GM18519 (cell line): ENCODE measurements around the gene RNF135.
"Not testable (repeated sequence)": the region's sequence is repeated elsewhere in the genome, so short reads cannot be mapped to it uniquely, and the experiment has no call there.

Experiments used
- ATAC-seq: cut with Tn5 transposase; IDR thresholded peaks from one replicate; pipeline ENCODE4 v1.9.1; 2021; ENCODE audit warnings: mild to moderate bottlenecking, moderate library complexity; ENCODE audit not compliant: unreplicated experiment, low FRiP score

Gene RNF135

GRCh38 chr17:30952638-30953393 is 18.0 kb upstream of the RNF135 start:
- no peak for ATAC-seq

GRCh38 chr17:30954046-30954830 is 16.6 kb upstream of the RNF135 start:
- no peak for ATAC-seq

GRCh38 chr17:30956764-30957374 is 14.0 kb upstream of the RNF135 start:
- ATAC-seq, result no peak

- no peak for ATAC-seq
Observed at GRCh38 chr17:30957741-30958140, 13.1 kb upstream of the RNF135 start.

- ATAC-seq, result no peak
Observed at GRCh38 chr17:30958187-30958586, 12.7 kb upstream of the RNF135 start.

GRCh38 chr17:30961209-30962188 is 9.3 kb upstream of the RNF135 start:
- no peak for ATAC-seq

- ATAC-seq, result not testable (repeated sequence)
Observed at GRCh38 chr17:30964312-30964711, 6.5 kb upstream of the RNF135 start.

- ATAC-seq, result no peak
Observed at GRCh38 chr17:30964876-30965275, 6.0 kb upstream of the RNF135 start.

- no peak for ATAC-seq
Observed at GRCh38 chr17:30965686-30966085, 5.2 kb upstream of the RNF135 start.

GRCh38 chr17:30967911-30968310 is 2.9 kb upstream of the RNF135 start:
- ATAC-seq, result not testable (repeated sequence)

GRCh38 chr17:30969989-30970830 is 629 bp upstream of the RNF135 start:
- no peak for ATAC-seq

GRCh38 chr17:30975042-30975820 is 4.4 kb downstream of the RNF135 start:
- no peak for ATAC-seq

GRCh38 chr17:30979919-30980318 is 9.1 kb downstream of the RNF135 start:
- not testable (repeated sequence) for ATAC-seq

- no peak for ATAC-seq
Observed at GRCh38 chr17:30981531-30982519, 11.0 kb downstream of the RNF135 start.

GRCh38 chr17:30982855-30983254 is 12.0 kb downstream of the RNF135 start:
- ATAC-seq, result no peak

GRCh38 chr17:30990458-30990857 is 19.6 kb downstream of the RNF135 start:
- ATAC-seq, result no peak

- no peak for ATAC-seq
Observed at GRCh38 chr17:30992551-30992950, 21.7 kb downstream of the RNF135 start.
